K562 (cell line): ENCODE results near the gene SSR2. TPM values are rescaled to one million over a fixed set of nuclear protein-coding genes. Genes with fewer than 3 reads are reported as not detected.

Experiments used
- CBFB ChIP-seq: sonication (generic); formaldehyde crosslinking; IDR thresholded peaks from 2 replicates; pipeline ENCODE4 v1.4.0; 2020; ENCODE audit warnings: mild to moderate bottlenecking, missing genetic modification reagents
- ETV1 ChIP-seq: fragments of 450-650 bp; conservative IDR thresholded peaks from 2 replicates; pipeline ENCODE4 v1.6.1; 2016; ENCODE audit warnings: missing genetic modification characterization, control low read depth, low read depth, missing compliant biosample characterization
- FOXJ2 ChIP-seq: fragments of 200-800 bp; sonication (Bioruptor generic); IDR thresholded peaks from 2 replicates; pipeline ENCODE4 v1.6.1; 2016; ENCODE audit warnings: missing genetic modification characterization, missing compliant biosample characterization
- FOXJ3 ChIP-seq: sonication (generic); formaldehyde crosslinking; IDR thresholded peaks from 2 replicates; pipeline ENCODE4 v1.4.0; 2020; ENCODE audit warnings: mild to moderate bottlenecking, missing genetic modification reagents
- HDAC1 ChIP-seq, 2 experiments: fragments of 450-650 bp; IDR thresholded peaks; 2 replicates each; pipeline ENCODE4 v1.6.1; 2016 to 2017; ENCODE audit warnings: inconsistent platforms in 1 of 2, mild to moderate bottlenecking in 1 of 2, moderate library complexity in 1 of 2
- KAT7 ChIP-seq: sonication (generic); formaldehyde crosslinking; IDR thresholded peaks from 2 replicates; pipeline ENCODE4 v1.8.0; 2022; ENCODE audit warnings: missing genetic modification reagents, mild to moderate bottlenecking, borderline replicate concordance
- MEF2A ChIP-seq: IDR thresholded peaks from 2 replicates; pipeline ENCODE4 v1.6.1; 2011; ENCODE audit warnings: low read depth, mild to moderate bottlenecking, low read length, moderate library complexity; ENCODE audit not compliant: control insufficient read depth
- PHTF2 ChIP-seq: fragments of 250-450 bp; sonication (Bioruptor Pico); IDR thresholded peaks from 2 replicates; pipeline ENCODE4 v1.5.0; 2021; ENCODE audit warnings: mild to moderate bottlenecking
- SETDB1 ChIP-seq: IDR thresholded peaks from one replicate; pipeline ENCODE4 v1.6.1; 2012; ENCODE audit warnings: low read length, control low read depth, inconsistent platforms
- SMAD1 ChIP-seq: fragments of 150-350 bp; IDR thresholded peaks from 2 replicates; pipeline ENCODE4 v1.6.1; 2014; ENCODE audit warnings: low read length, low read depth; ENCODE audit not compliant: partially characterized antibody
- TAL1 ChIP-seq: fragments of 450-650 bp; IDR thresholded peaks from 2 replicates; pipeline ENCODE4 v1.6.1; 2016; ENCODE audit warnings: mild to moderate bottlenecking
- TRIM28 ChIP-seq: fragments of 450-650 bp; IDR thresholded peaks from 2 replicates; pipeline ENCODE4 v1.6.1; 2017
- ZNF12 ChIP-seq: sonication (generic); formaldehyde crosslinking; IDR thresholded peaks from 2 replicates; pipeline ENCODE4 v1.4.0; 2020; ENCODE audit warnings: mild to moderate bottlenecking, missing genetic modification reagents
- ZNF324 ChIP-seq: fragments of 250-450 bp; sonication (Bioruptor Pico); IDR thresholded peaks from 2 replicates; pipeline ENCODE4 v1.4.0; 2020; ENCODE audit warnings: mild to moderate bottlenecking
- ZNF347 ChIP-seq: fragments of 450-650 bp; formaldehyde crosslinking; IDR thresholded peaks from 2 replicates; pipeline ENCODE4 v1.4.0; 2020; ENCODE audit warnings: low read depth, mild to moderate bottlenecking, moderate library complexity
- ZNF41 ChIP-seq: fragments of 250-450 bp; sonication (Bioruptor Pico); conservative IDR thresholded peaks from 2 replicates; pipeline ENCODE4 v1.4.0; 2020; ENCODE audit warnings: mild to moderate bottlenecking
- polyA plus RNA-seq, 8 experiments: library from polyadenylated mRNA; depleted of rRNA in 4 of 8; stranded (reverse) in 5 of 8; unstranded in 3 of 8; fragments of >200 nt; fragmentation: Nextera tagmentation in 2 of 8; fragmentation: Illumina TruSeq in 1 of 8; extraction: Ambion mirVana in 2 of 8; extraction: Trizol in 1 of 8; gene quantifications; 2 replicates each; pipeline versions ENCODE4 v1.2.1 to v1.2.3, GENCODE V29; 2011 to 2014; ENCODE audit warnings: inconsistent platforms in 1 of 8, missing spikeins in 1 of 8
- total RNA-seq, 7 experiments: library from RNA; depleted of rRNA in 6 of 7; stranded (reverse); fragments of >200 nt in 6 of 7; fragmentation: Illumina TruSeq in 2 of 7; extraction: Trizol in 2 of 7; gene quantifications; 2 replicates each; pipeline versions ENCODE4 v1.2.1 to v1.2.3, GENCODE V29; 2011 to 2021; ENCODE audit warnings: low replicate concordance in 1 of 7
- TF ChIP-seq, protein P1 (sequence below): IDR thresholded peaks from 3 replicates; pipeline ENCODE4 v1.6.1; 2011; ENCODE audit warnings: borderline replicate concordance, mild to moderate bottlenecking, moderate library complexity; ENCODE audit not compliant: insufficient read length; ENCODE audit errors: extremely low read depth
- TF ChIP-seq, protein P2 (sequence below): fragments of 150-350 bp; conservative IDR thresholded peaks from 2 replicates; pipeline ENCODE4 v1.6.1; 2014; ENCODE audit warnings: low read length
- TF ChIP-seq, protein P3 (sequence below): fragments of 250-450 bp; sonication (Bioruptor Pico); IDR thresholded peaks from 2 replicates; pipeline ENCODE4 v1.8.0; 2022; ENCODE audit warnings: inconsistent platforms

Gene SSR2
- total and polyA plus RNA-seq, 9 of the 15 experiments (the other 6 are each of a cell fraction or from before 2014, with no cell fraction given), result 161 to 411 (median 240) TPM

DNA sequence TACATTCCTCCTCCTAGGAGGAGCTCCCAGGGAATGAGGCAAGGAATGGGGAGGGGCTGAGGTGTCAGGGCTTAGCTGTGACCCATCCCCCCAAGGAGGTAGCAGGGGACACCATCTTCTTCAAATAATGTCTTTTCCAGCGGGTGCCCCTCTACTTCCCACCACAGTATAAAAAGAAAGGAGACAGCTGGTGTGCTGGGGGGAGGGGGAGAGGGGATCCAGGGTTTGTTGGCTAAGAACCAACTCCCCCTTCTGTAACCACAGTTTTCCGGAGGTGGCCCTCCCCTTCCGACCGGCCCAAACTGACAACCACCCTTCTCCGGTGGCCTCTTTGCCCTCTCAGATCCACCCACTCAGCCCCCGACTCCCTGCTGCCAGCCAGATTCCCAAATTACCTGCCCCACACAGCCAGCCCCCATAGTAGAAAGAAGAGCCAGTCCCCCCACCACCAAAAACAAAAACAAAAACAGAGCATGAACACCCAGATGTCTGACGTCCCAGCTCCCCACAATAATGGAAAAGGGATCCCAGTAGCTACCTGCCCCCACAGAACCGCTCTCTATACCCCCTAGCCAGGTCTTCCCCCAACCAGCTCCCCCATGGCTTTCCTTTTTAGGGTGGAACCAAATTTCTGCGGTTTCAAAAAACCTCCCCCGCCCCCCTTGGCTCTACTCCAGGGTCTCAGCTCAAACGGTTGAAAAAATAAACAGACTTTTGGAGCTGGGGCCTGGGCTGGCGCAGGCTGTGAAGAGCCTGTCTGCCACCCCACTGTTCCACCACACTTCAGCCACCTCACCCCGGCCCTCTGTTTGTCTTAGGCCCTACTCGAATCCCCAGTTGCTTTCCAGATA lies 44.5 kb downstream of the SSR2 start (continued):
- TF ChIP-seq, protein P1, sequence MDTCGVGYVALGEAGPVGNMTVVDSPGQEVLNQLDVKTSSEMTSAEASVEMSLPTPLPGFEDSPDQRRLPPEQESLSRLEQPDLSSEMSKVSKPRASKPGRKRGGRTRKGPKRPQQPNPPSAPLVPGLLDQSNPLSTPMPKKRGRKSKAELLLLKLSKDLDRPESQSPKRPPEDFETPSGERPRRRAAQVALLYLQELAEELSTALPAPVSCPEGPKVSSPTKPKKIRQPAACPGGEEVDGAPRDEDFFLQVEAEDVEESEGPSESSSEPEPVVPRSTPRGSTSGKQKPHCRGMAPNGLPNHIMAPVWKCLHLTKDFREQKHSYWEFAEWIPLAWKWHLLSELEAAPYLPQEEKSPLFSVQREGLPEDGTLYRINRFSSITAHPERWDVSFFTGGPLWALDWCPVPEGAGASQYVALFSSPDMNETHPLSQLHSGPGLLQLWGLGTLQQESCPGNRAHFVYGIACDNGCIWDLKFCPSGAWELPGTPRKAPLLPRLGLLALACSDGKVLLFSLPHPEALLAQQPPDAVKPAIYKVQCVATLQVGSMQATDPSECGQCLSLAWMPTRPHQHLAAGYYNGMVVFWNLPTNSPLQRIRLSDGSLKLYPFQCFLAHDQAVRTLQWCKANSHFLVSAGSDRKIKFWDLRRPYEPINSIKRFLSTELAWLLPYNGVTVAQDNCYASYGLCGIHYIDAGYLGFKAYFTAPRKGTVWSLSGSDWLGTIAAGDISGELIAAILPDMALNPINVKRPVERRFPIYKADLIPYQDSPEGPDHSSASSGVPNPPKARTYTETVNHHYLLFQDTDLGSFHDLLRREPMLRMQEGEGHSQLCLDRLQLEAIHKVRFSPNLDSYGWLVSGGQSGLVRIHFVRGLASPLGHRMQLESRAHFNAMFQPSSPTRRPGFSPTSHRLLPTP, result no peak
- no peak for TF ChIP-seq ZNF324 (CRISPR knock-in tag)
- TF ChIP-seq, protein P2, sequence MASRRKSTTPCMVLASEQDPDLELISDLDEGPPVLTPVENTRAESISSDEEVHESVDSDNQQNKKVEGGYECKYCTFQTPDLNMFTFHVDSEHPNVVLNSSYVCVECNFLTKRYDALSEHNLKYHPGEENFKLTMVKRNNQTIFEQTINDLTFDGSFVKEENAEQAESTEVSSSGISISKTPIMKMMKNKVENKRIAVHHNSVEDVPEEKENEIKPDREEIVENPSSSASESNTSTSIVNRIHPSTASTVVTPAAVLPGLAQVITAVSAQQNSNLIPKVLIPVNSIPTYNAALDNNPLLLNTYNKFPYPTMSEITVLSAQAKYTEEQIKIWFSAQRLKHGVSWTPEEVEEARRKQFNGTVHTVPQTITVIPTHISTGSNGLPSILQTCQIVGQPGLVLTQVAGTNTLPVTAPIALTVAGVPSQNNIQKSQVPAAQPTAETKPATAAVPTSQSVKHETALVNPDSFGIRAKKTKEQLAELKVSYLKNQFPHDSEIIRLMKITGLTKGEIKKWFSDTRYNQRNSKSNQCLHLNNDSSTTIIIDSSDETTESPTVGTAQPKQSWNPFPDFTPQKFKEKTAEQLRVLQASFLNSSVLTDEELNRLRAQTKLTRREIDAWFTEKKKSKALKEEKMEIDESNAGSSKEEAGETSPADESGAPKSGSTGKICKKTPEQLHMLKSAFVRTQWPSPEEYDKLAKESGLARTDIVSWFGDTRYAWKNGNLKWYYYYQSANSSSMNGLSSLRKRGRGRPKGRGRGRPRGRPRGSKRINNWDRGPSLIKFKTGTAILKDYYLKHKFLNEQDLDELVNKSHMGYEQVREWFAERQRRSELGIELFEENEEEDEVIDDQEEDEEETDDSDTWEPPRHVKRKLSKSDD, result no peak
- TF ChIP-seq SETDB1, result no peak
- no peak for TF ChIP-seq FOXJ2 (tag)
- TF ChIP-seq KAT7 (CRISPR knock-in tag), result no peak
- TF ChIP-seq ETV1, result peak; percentile 89
- TF ChIP-seq ZNF347 (CRISPR knock-in tag), result no peak
- TF ChIP-seq HDAC1 (IDR thresholded peaks at IDR 0.05), result peak in 1 of 2 experiments; percentile 49; a peak in 1 of 4 replicates
- no peak for TF ChIP-seq CBFB
- TF ChIP-seq ZNF41 (CRISPR knock-in tag), result no peak
- TF ChIP-seq SMAD1, result peak; percentile 16
- no peak for TF ChIP-seq MEF2A
- no peak for TF ChIP-seq PHTF2 (CRISPR knock-in tag)
- no peak for TF ChIP-seq ZNF12
- TF ChIP-seq TRIM28, result no peak
- TF ChIP-seq, protein P3, sequence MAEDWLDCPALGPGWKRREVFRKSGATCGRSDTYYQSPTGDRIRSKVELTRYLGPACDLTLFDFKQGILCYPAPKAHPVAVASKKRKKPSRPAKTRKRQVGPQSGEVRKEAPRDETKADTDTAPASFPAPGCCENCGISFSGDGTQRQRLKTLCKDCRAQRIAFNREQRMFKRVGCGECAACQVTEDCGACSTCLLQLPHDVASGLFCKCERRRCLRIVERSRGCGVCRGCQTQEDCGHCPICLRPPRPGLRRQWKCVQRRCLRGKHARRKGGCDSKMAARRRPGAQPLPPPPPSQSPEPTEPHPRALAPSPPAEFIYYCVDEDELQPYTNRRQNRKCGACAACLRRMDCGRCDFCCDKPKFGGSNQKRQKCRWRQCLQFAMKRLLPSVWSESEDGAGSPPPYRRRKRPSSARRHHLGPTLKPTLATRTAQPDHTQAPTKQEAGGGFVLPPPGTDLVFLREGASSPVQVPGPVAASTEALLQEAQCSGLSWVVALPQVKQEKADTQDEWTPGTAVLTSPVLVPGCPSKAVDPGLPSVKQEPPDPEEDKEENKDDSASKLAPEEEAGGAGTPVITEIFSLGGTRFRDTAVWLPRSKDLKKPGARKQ (CRISPR knock-in tag), result no peak
- TF ChIP-seq FOXJ3 (CRISPR knock-in tag), result no peak
- no peak for TF ChIP-seq TAL1
